CD4-positive, alpha-beta T cell treated with Interleukin-2 at 100 ng/mL for 4 hours (primary cell): Measurements from ENCODE around the gene KDM4C.
"Not testable (repeated sequence)": the region's sequence is repeated elsewhere in the genome, so short reads cannot be mapped to it uniquely, and the experiment has no call there.

Experiments used
- DNase-seq: peaks from one replicate; pipeline ENCODE4 v3.0.0-alpha.2; 2020; ENCODE audit warnings: low spot score

The KDM4C gene

DNA sequence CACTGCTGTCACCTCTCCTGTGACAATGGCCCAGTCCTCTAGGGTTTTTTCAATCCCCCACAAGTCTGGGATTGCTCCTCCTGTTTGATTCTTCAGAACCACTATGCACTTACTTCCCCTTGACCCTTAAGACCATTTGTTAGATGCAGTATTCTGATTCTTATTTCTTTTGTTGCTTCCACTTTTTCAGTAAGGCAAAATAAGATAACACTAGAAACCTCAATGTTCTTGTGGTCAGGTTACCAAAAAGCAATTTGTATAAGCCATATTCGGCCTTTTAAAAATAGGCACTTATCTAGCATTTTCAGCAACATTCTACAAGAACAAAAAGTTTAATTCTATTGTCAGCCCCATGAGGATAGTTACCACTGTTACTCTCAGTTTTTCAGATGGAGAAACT lies 220.0 kb downstream of the KDM4C start:
- no peak for DNase-seq

DNA sequence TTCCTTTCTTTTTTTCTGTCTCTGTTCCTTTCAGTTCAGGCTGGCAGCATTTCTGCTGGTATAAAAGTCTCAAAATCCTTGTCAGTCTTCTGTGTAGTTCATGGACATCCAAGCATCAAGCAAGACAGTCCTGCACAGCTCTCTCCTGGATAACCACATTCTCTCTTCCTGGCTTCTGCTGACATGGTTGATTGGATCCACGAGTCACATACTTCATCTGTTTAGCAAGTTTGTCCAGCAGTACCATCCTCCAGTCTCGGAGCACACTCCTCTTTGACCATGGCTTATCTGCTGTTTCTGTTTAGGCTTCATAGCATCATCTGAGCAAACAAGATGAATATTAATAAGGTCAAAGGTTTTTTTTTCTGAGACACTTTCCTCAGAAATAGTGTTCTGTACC lies 220.8 kb downstream of the KDM4C start:
- no peak for DNase-seq

DNA sequence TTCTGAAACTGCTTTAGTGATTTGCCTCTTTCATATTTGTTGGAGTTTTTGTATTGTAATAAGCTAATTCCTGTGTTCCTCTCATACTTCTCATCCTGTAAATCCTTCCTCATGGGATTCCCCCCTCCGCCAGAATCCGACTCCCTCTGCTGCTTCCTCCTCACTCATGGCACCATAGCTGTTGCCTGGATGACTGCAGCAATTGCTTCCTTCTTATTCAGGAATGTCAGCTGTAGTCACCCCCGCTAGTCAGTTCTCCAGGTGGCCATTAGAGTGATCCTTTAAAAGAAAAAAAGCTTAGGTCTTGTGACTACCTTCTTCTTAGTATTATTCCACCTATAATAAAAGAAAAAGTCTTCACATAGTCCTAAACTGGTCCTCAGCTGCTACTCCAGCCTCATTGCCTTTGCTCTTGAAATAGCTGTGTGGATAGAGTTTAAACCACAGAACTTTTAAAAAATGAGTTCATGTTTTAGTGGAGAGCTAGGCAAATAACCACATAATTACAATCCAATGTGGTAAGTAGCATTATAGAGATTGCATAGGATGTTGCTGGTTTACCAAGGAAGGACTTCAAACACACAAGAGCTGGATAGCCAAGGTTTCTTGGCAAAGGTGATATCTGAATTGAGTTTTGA lies 227.3 kb downstream of the KDM4C start:
- DNase-seq, result no peak

DNA sequence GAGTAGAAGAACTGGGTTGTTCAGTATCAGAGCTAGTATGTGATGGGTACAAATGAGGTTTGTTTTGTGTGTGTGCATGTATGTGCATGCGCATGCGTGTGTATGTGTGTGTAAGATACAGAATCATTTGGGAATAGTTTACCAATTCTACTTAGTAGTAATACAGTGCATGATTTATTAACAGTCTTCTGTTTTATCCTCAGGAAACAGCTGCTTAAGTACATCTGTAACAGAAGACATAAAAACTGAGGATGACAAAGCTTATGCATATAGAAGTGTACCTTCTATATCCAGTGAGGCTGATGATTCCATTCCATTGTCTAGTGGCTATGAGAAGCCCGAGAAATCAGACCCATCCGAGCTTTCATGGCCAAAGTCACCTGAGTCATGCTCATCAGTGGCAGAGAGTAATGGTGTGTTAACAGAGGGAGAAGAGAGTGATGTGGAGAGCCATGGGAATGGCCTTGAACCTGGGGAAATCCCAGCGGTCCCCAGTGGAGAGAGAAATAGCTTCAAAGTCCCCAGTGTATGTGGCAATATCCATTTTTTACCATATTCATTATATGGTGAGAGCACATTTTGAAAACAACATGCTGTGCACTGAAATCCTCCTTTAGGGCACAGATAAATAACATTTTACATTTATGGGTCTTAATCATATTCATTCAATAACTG lies 228.5 kb downstream of the KDM4C start:
- DNase-seq, result no peak

DNA sequence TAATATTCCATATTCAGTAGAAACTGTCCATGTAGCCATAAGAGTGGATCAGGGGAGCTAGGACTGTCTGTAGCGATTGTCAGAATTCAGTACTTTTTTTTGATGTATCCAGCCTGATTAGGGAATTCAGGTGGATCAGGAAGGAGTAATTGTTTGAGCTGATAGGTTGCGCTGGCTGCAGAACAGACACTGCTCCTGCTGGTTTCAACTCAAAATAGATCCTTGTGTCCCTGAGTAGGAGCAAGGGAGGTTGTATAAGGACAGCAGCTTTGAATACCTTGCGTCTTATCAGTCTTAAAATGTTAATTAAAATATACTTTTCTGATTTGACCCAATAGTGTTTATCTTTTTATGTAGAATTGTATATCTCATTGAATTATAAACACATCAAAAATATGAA lies 229.6 kb downstream of the KDM4C start:
- DNase-seq, result no peak

DNA sequence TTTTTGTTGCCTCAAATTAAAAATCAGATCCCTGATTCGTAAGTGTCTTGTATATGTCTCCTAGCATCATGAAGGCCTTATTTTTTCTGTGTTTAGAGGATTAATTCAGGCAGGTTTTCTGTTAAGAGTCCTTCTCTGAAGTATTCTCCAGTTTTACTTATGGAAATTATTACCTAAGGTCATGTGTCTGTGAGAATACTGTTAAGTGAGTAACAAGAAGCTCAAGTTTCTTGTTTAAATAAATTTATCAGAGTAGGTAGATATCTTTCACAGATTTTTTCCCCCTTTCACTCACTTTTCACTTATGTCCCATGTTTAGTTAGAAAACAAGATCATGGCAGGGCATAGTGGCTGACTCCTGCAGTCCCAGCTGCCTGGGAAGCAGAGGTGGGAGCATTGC lies 233.6 kb downstream of the KDM4C start:
- no peak for DNase-seq

DNA sequence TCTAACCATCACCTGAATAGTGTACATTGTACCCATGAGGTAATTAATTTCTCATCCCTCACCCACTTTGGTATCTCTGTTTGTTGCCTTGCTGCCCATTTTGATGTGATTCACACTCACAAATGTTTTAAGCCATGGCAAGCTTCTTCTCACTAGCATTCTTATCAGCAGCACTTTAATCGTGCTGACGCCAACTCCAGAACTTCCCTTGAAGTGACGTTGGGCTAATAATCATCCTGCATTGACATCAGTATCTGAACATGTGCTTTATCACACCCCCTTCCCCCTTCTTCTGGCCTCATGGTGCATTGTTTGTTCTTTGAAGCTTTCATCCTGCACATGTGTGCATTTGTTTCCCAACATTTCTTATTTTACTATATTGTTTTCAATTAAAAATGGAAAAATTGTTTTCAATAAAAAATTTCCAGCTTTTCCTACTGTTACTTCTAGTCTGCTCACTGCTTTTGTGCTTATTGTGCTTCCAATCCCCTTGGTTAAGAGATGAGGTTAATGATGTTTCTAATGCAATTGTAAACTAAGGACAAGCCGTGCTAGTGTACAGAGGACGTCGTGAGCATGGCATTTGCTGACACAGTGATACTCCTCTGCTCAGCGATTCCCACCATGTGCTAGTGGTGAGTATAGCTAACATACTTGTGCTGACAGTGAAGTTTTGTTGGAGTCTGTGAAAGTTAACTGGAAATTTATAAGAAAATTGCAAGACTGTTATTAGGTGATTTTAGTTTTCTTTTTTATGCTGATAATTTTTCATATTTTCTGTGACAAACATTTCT lies 238.5 kb downstream of the KDM4C start:
- no peak for DNase-seq

DNA sequence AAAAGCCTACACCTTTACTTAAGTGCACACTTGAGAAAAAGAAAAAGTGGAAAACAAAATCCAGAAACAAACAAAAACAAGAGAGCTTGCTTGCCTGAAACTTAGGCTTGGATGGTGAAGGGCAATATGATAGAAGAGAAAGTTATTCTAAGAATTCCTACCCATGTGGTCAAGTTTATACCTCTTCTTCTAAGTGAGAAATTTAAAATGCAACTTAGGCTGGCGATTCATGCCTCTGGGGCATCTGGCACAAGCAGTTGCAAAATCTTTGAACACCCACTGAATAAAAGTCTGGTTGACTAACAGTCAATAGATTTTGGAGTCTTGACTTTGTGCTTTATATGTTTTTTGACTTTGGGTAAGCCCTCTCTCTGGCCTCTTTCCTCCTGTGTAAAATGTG lies 239.6 kb downstream of the KDM4C start:
- DNase-seq, result no peak

DNA sequence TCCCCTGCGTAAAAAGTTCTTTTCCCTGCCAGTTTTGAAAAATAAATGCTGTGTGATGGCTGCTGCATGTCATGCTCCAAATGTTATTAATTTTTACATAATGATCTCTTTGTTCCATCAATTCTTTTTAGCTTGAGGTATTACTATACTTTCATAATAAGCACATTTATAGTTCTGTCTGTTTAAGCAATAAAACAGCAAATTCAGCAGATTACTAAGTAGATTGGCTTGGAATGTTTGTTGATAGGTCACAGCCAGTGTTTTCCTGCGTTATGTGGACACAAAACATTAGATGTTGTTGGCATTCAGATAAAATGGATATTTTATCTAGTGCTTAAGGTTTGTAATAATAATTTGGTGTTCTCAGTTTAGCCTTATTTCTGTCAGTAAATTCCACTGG lies 242.0 kb downstream of the KDM4C start:
- DNase-seq, result no peak

DNA sequence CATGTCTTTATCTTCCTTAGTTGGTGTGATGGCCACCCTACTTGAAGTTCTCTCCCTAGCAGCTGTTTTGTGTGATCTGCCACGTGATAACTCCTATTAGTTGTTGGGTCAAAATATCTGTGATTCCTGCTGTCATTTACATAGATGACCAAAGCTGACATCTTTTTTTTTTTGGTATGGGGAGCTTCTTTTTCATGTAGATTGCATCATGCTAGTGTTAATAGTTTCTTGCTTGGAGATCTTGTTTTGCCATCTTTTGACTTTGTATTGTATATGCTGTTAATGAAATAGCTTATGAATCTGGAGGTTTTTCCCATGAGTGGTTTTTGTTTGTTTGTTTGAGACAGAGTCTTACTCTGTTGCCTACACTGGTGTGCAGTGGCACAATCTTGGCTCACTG lies 243.8 kb downstream of the KDM4C start:
- DNase-seq, result no peak

DNA sequence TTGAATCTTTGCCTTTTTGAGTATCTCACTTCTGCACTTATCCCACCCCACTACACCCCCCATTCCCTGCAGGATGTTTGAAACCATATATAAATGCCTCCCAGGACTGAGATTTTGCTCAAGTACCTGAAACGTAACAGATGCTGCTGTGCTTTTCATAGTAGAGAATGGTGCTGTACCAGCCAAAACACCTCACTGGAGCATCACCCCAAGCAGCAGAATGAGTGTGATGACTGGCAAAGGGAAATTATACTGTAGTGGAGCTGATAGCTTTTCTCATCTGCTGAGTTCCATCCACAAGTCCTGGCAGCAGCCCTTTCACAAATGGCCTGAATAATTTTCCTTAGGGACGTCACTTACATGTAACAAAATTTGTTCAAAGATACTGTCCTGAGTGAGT lies 246.1 kb downstream of the KDM4C start:
- no peak for DNase-seq

DNA sequence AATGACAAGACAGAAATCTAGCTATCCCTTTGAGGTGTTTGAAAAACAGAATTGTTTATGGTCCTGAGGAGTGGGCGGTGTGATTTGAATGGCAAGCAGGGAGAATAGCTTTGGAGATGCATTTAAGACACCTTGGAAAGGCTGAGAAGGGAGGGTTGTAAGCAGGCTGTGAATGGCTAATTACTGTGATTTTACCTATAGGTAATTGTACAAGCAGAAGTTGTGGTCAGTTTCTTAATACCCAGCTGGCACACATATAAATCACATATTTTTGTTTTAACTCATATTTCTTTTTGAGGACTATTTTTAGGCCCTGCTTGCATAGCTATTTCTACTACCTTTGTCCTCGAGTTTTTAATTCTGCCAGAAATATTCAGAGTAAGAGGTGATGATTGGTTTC lies 248.6 kb downstream of the KDM4C start:
- no peak for DNase-seq

DNA sequence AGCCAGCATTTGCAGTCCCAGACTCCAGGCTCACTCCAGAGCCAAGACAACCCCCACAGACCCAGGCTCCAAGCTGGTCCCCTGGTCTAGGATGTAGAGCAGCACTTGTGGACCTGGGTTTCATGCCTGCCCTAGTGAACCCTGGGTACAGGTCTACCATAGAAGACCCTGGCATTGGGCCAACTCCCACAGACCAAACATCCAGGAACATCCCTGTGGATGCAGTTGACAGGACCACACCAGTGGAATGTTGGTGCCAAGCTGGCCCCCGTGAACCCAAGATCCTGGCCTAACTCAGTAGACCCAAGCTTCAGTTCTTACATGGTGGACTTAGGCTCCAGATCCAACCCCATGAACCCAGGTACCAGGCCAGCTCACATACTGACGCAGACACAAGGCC lies 250.6 kb downstream of the KDM4C start:
- no peak for DNase-seq

DNA sequence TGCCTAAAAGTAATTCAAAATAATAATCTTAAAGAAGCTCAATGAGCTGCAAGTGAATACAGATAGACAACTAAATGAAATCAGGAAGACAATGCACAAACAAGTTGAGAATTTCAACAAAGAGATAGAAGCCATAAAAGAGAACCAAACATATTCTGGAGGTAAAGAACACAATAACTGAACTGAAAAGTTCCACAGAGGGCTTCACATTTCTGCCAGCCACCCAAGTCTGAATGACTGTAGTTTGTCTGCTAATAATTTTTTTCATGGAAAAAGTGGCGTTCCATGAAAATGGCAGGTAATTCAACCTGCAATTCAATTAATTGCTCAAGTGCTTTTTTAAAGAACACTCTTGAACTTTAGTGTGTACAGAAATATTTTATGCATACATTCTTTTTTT lies 251.3 kb downstream of the KDM4C start:
- no peak for DNase-seq

DNA sequence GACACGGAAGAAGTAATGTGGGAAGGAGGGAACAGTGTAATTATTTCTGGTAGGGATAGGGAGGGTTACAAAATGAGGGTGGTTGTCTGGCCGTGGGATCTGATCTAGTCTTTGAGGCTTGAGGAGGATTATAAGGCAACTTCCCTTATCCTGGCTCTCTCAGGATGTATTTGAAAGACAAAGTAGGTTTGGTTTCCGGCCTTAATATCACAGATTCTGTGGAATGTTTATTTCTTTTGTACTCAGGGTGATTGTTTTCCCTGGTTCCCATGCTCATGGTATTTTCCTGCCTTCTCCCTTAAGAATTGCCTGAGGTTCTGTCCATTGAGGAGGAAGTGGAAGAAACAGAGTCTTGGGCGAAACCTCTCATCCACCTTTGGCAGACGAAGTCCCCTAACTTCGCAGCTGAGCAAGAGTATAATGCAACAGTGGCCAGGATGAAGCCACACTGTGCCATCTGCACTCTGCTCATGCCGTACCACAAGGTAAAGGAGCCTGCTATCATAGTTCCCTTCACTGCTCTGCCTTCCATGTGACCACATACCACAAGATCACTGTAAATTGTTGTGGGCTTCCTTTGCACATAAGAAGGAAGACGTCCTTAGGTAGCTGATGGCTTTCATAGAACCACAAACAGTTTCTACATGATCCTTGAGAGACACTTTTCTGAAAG lies 253.8 kb downstream of the KDM4C start:
- DNase-seq, result no peak

DNA sequence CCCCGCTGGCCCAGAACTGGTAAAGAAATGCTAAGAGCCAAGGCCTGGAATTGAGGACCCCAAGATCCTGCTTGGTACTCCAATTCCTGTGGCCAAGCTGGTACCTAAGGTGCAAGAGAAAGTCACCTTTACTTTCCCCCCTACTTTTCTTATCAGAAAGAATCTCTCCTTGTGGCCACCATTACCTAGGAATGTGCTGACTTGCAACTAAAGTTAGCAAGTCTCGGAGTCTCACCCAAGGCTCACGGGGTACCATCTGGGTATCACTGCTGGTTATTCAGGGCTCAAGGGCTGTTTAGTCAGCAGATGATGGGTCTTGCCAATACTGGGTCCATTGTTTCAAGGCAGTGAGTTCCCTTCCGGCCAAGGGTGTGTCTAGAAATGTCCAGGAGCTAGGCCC lies 270.2 kb downstream of the KDM4C start:
- no peak for DNase-seq

DNA sequence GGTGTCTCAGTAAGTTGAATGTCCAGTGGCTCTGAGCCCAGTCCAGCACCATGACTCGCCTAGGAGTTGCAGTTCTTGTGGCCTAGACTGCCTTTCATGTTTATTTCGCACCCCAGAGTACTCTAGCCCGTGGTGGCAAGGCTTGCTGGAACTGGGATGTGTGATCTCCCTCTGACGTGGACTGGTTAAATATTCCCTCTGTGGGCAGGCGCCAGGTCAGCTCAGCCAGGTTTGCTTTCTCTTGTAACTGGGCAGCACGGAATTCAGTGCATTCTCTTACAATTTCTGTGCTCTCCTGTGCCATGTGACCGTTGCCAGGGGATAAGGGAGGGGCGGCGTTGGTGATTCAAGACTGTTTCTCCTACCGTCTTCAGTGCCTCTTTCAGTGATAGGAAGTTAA lies 270.8 kb downstream of the KDM4C start:
- DNase-seq, result no peak

DNA sequence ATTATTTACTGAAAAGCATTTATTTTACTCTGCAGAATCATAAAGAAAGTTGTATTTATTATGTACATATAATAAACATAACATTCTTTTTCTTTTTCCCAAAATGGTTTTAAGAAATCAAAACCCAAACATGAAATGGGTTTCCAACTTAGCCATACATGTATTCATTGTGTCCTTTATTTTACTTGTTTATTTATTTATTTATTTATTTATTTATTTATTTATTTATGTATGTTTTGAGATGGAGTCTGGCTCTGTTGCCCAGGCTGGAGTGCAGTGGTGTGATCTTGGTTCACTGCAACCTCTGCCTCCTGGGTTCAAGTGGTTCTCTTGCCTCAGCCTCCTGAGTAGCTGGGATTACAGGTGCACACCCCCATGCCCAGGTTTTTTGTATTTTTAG lies 273.2 kb downstream of the KDM4C start:
- DNase-seq, result not testable (repeated sequence)

DNA sequence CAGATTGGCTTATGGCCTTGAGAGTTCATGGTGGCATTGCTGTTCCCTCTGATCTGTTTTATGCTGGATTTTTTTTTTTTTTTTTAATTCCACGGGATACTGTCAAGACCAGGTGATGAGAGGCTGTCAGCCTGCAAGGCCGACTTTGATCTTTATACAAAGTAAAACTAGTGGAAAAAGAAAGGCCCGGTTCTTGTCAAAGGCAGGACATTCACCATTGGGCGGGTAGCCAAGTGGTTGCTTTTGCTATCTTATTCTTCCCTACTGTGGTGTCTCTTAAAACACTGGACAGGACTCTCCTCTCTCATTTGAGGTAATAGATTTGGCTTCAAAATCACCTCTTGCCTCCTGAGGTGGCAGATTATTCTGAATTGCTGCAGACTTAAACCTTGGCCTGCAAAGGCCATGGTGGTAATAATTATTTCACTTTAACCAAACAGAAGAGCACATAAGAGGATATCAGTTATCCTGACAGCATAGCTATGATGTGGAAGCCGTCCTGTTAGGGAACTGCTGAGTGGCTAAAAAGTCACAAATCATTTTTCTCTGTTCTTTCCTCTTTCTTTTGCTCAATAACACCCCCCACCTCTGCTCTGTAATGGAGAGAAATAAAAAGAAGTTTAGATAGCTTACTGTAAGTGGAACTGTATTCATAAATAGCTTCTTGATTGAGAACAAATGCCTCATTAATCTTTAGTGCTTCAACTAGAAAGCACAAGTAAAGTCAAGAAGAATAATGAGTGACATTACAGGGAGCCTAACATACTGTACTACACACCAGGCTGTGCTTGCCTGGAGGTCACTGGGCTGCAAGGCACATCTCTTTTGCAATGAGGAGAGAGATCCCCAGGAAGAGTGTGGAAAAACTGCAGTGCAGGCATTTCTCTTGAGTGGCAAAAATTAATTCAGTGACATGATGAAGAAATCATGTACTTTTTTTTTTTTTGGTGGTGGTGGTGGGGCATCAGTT lies 275.6 kb downstream of the KDM4C start:
- DNase-seq, result no peak

DNA sequence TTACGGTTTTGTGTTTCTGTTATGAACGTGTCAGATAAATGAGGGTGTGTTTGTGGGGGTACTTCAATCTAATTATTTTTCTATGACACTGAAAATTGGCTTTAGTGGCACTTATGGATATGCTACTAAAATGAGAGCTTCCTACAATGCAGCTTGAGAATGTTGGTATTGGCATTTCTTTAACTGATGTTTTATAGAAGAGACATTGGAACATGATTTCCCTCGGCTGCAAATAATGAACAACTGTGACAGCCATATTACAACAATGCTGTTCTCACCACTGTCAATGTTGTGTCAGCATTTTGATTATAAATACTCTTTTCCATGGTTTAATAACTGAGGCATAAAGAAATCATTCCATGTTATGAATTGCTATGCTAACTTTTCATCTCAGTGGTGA lies 279.4 kb downstream of the KDM4C start:
- DNase-seq, result no peak

DNA sequence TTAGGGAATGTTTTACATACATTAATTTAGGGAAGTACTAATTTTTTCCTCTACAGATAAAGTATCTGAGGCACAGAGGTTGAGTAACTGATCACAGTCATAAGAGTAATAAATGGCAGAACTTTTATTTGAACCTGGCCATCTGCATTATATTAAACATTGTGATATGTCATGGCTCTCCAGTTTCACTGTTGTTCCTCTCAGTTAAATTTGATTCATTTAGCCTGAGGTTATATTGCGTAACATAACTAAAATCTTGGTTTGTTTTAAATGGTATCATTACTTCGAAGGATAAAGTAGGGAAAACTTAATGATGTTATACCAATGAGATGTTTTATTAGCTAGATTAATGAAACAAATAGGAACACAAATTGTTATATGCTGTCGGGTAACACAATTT lies 284.4 kb downstream of the KDM4C start:
- no peak for DNase-seq

DNA sequence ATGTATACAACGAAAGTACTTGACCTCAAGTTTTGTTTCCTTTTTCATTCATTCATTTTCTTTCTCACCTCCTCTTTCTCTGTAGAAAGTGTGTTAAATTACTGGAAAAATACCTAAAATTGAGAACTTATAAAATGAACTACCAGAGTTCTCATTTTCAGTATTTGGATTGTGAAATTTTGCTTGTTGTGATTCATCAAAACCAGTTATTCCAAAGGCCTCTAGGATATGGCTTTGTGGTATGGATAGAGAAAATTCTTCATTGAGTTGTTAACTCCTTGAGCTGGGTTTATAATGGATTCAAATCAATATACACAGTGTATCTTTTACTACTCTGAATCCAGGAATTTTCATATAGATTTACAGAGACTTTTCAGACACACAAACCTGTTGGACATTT lies 287.6 kb downstream of the KDM4C start:
- DNase-seq, result no peak
